KBM-7 (cell line): ENCODE results near the gene STBD1.

Experiments
- DNase-seq: peaks from one replicate; pipeline ENCODE4 v3.0.0-alpha.2; 2015
- in situ Hi-C: fragments of 300-500 bp; cut with MboI; formaldehyde crosslinking; loops from 2 replicates; pipeline ENCODE4 v1.14.3; 2020; ENCODE audit warnings: low sequenced_read_pairs, low pct_unique_long_range_greater_than_20kb, mixed read lengths

The STBD1 gene

GRCh38 chr4:76305971-76306881 lies at the start of gene STBD1:
Gene STBD1 (plus strand): TSS chr4:76306733. CDS start chr4:76306770, 37 bp downstream.
- in situ Hi-C loops, result no loop called here
- peak; percentile 73 for DNase-seq

- in situ Hi-C loops, result no loop called here
Observed at GRCh38 chr4:76256968-76257367, 49.6 kb upstream of the STBD1 start.

GRCh38 chr4:76257824-76258223 lies 48.7 kb upstream of the STBD1 start:
- no peak for DNase-seq
- in situ Hi-C loops, result no loop called here

More at GRCh38 chr4:76256968-76257367, 49.6 kb upstream of the STBD1 start:
- DNase-seq, result no peak

GRCh38 chr4:76260571-76260970 lies 46.0 kb upstream of the STBD1 start:
- in situ Hi-C loops, result no loop called here
- DNase-seq, result no peak

GRCh38 chr4:76265631-76266218 lies 40.8 kb upstream of the STBD1 start:
- in situ Hi-C loops, result no loop called here
- DNase-seq, result no peak

GRCh38 chr4:76266627-76267026 lies 39.9 kb upstream of the STBD1 start:
- no peak for DNase-seq
- in situ Hi-C loops, result no loop called here

GRCh38 chr4:76267811-76268210 lies 38.7 kb upstream of the STBD1 start:
- in situ Hi-C loops, result no loop called here
- no peak for DNase-seq

- in situ Hi-C loops, result no loop called here
- DNase-seq, result no peak
Observed at GRCh38 chr4:76270244-76271175, 36.0 kb upstream of the STBD1 start.

GRCh38 chr4:76271248-76271647 lies 35.3 kb upstream of the STBD1 start:
- DNase-seq, result no peak
- in situ Hi-C loops, result no loop called here

- DNase-seq, result no peak
Observed at GRCh38 chr4:76272073-76272472, 34.5 kb upstream of the STBD1 start.

GRCh38 chr4:76272582-76272981 lies 34.0 kb upstream of the STBD1 start:
- DNase-seq, result no peak
- in situ Hi-C loops, result no loop called here

More at GRCh38 chr4:76272073-76272472, 34.5 kb upstream of the STBD1 start:
- in situ Hi-C loops, result no loop called here

- in situ Hi-C loops, result no loop called here
- no peak for DNase-seq
Observed at GRCh38 chr4:76272999-76273398, 33.5 kb upstream of the STBD1 start.

- DNase-seq, result peak; percentile 39
- in situ Hi-C loops, result no loop called here
Observed at GRCh38 chr4:76275486-76276124, 30.9 kb upstream of the STBD1 start.

- in situ Hi-C loops, result no loop called here
- peak; percentile 33 for DNase-seq
Observed at GRCh38 chr4:76276813-76277212, 29.7 kb upstream of the STBD1 start.

GRCh38 chr4:76277667-76278066 lies 28.9 kb upstream of the STBD1 start:
- DNase-seq, result no peak
- in situ Hi-C loops, result no loop called here

GRCh38 chr4:76278583-76278982 lies 27.9 kb upstream of the STBD1 start:
- in situ Hi-C loops, result no loop called here
- DNase-seq, result no peak

GRCh38 chr4:76279462-76279861 lies 27.1 kb upstream of the STBD1 start:
- in situ Hi-C loops, result no loop called here

GRCh38 chr4:76280488-76281441 lies 25.8 kb upstream of the STBD1 start:
- in situ Hi-C loops, result no loop called here
- no peak for DNase-seq

More at GRCh38 chr4:76279462-76279861, 27.1 kb upstream of the STBD1 start:
- no peak for DNase-seq
